ENCODE data around the gene GRM1. TPM values are rescaled to one million over a fixed set of nuclear protein-coding genes. Genes with fewer than 3 reads are reported as not detected.

Gene GRM1
- total and polyA plus RNA-seq, 2 of the 4 experiments (the other 2 are of a cell fraction), result not detected

DNA sequence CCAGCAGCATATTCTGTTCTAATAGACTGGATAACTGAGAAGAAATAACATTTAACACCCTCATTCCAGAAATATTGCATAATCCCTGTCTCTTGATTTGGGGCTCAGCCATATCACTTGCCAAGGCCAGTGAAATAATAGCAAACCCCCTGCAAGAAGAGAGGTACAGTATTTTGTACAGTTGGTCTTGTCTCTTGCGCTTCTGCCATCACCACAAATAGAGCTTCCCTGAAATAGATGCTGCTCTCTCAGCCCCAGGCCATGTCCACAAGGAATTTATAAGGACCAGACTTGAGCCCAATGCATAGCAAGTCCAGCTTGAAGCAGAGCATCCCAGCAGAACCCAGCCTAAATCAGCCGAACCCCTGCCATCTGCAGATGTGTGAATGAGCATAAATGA lies 254.0 kb downstream of the GRM1 start:
- H2BK20ac ChIP-seq (ENCODE audit: low read depth, low read length), result no peak overlapping the region
- H3K56ac ChIP-seq (ENCODE audit: extremely low read depth, insufficient read depth, low read length), result no peak overlapping the region
- no peak overlapping the region for H2AFZ ChIP-seq (replicated peaks; ENCODE audit: low read length, poor library complexity)
- H3K4me1 ChIP-seq (ENCODE audit: control insufficient read depth, insufficient read depth, low read length), result no peaks in the 10 kb centered on the region
- no peak overlapping the region for H3K27ac ChIP-seq (ENCODE audit: insufficient read depth, low read length)
- no CpG with 5 or more reads among the region's 2 CpGs for WGBS, 2 experiments (ENCODE audit: extremely low coverage in 2 of 2, insufficient read length in 1 of 2)
- dilution Hi-C loops (cut with HindIII; ENCODE audit: low sequenced_read_pairs, unreplicated experiment) (no loop called here), intact Hi-C loops (cut with micrococcal nuclease) (no loop called here), in situ Hi-C loops (cut with MboI; ENCODE audit: low sequenced_read_pairs) (no loop called here)
- no peak overlapping the region for H2BK15ac ChIP-seq (ENCODE audit: low read depth, low read length)
- POLR2A ChIA-PET (ENCODE audit: unreplicated experiment), result no interaction called here
- H3K79me1 ChIP-seq (ENCODE audit: low read depth in 1 of 2, low read length in 2 of 2), result no peaks in the 10 kb centered on the region
- H3K9me3 ChIP-seq (ENCODE audit: control insufficient read depth, insufficient read depth, low read length), result no peaks in the 10 kb centered on the region
- no peaks in the 10 kb centered on the region for H3K27me3 ChIP-seq (ENCODE audit: control insufficient read depth, insufficient read depth, low read length)
- H3K23ac ChIP-seq (ENCODE audit: low read depth, low read length), result no peak overlapping the region
- ATAC-seq (ENCODE audit: low read depth), result no peak
- H3K36me3 ChIP-seq (ENCODE audit: control insufficient read depth, insufficient read depth, low read length), result no peaks in the 10 kb centered on the region
- no peak overlapping the region for H3K18ac ChIP-seq (ENCODE audit: low read depth, low read length)
- no peak overlapping the region for H3K4me2 ChIP-seq (ENCODE audit: low read depth, low read length)
- no peak overlapping the region for H4K5ac ChIP-seq (ENCODE audit: low read depth, low read length)
- no peak overlapping the region for H4K8ac ChIP-seq (ENCODE audit: low read depth in 2 of 2, low read length in 2 of 2)
- H3K9ac ChIP-seq (ENCODE audit: low read depth, low read length), result no peak overlapping the region
- H3K9me1 ChIP-seq (ENCODE audit: insufficient read depth, low read length), result no peaks in the 10 kb centered on the region
- H2AK5ac ChIP-seq (ENCODE audit: low read depth, low read length), result no peak overlapping the region
- H4K20me1 ChIP-seq (ENCODE audit: insufficient read depth, low read length), result no peaks in the 10 kb centered on the region
- no peak overlapping the region for H2BK5ac ChIP-seq (ENCODE audit: low read depth, low read length, poor library complexity, severe bottlenecking)
- no peak overlapping the region for H3K14ac ChIP-seq (replicated peaks; ENCODE audit: low read depth, low read length)
- TF ChIP-seq, protein P1, sequence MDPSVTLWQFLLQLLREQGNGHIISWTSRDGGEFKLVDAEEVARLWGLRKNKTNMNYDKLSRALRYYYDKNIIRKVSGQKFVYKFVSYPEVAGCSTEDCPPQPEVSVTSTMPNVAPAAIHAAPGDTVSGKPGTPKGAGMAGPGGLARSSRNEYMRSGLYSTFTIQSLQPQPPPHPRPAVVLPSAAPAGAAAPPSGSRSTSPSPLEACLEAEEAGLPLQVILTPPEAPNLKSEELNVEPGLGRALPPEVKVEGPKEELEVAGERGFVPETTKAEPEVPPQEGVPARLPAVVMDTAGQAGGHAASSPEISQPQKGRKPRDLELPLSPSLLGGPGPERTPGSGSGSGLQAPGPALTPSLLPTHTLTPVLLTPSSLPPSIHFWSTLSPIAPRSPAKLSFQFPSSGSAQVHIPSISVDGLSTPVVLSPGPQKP (IDR thresholded peaks at IDR 0.05; ENCODE audit: borderline replicate concordance, low read depth, low read length), result no peak
- TF ChIP-seq, protein P2, sequence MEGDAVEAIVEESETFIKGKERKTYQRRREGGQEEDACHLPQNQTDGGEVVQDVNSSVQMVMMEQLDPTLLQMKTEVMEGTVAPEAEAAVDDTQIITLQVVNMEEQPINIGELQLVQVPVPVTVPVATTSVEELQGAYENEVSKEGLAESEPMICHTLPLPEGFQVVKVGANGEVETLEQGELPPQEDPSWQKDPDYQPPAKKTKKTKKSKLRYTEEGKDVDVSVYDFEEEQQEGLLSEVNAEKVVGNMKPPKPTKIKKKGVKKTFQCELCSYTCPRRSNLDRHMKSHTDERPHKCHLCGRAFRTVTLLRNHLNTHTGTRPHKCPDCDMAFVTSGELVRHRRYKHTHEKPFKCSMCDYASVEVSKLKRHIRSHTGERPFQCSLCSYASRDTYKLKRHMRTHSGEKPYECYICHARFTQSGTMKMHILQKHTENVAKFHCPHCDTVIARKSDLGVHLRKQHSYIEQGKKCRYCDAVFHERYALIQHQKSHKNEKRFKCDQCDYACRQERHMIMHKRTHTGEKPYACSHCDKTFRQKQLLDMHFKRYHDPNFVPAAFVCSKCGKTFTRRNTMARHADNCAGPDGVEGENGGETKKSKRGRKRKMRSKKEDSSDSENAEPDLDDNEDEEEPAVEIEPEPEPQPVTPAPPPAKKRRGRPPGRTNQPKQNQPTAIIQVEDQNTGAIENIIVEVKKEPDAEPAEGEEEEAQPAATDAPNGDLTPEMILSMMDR (conservative IDR thresholded peaks at IDR 0.05; ENCODE audit: low read depth, low read length), result no peak
- no peak overlapping the region for H3K4ac ChIP-seq (ENCODE audit: low read depth, low read length)
- CTCF ChIA-PET, result no interaction called here
- DNase-seq, result no peak
- H2BK120ac ChIP-seq (ENCODE audit: low read depth, low read length), result no peak overlapping the region
- H2AK9ac ChIP-seq (replicated peaks; ENCODE audit: low read depth, low read length, poor library complexity), result no peak overlapping the region
- H4K91ac ChIP-seq (ENCODE audit: insufficient read depth, low read depth, low read length), result no peak overlapping the region
- H3K4me3 ChIP-seq (ENCODE audit: insufficient read depth, low read depth, low read length), result no peak overlapping the region
- no TSS peak for BruUV-seq (replicated peaks)

Measured in IMR-90 (cell line).